ENCODE results near the gene PARP9.

GRCh38 chr3:122508135-122508914 lies 55.8 kb downstream of the PARP9 start:
- TF ChIP-seq, protein P1, sequence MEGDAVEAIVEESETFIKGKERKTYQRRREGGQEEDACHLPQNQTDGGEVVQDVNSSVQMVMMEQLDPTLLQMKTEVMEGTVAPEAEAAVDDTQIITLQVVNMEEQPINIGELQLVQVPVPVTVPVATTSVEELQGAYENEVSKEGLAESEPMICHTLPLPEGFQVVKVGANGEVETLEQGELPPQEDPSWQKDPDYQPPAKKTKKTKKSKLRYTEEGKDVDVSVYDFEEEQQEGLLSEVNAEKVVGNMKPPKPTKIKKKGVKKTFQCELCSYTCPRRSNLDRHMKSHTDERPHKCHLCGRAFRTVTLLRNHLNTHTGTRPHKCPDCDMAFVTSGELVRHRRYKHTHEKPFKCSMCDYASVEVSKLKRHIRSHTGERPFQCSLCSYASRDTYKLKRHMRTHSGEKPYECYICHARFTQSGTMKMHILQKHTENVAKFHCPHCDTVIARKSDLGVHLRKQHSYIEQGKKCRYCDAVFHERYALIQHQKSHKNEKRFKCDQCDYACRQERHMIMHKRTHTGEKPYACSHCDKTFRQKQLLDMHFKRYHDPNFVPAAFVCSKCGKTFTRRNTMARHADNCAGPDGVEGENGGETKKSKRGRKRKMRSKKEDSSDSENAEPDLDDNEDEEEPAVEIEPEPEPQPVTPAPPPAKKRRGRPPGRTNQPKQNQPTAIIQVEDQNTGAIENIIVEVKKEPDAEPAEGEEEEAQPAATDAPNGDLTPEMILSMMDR (conservative IDR thresholded peaks at IDR 0.05; ENCODE audit: low read depth, low read length), result no peak
- no peak for TF ChIP-seq EZH2 (IDR thresholded peaks at IDR 0.05; ENCODE audit: low read length, unreplicated experiment)

Data from PC-3 (cell line).